Activated gamma-delta T cell (primary cell): ENCODE results near the gene STRIT1.
"Not testable (repeated sequence)": the region's sequence is repeated elsewhere in the genome, so short reads cannot be mapped to it uniquely, and the experiment has no call there.

Source experiments
- DNase-seq: peaks from one replicate; lab custom pipeline; 2025; lab: John Stamatoyannopoulos, UW

The STRIT1 gene

DNA sequence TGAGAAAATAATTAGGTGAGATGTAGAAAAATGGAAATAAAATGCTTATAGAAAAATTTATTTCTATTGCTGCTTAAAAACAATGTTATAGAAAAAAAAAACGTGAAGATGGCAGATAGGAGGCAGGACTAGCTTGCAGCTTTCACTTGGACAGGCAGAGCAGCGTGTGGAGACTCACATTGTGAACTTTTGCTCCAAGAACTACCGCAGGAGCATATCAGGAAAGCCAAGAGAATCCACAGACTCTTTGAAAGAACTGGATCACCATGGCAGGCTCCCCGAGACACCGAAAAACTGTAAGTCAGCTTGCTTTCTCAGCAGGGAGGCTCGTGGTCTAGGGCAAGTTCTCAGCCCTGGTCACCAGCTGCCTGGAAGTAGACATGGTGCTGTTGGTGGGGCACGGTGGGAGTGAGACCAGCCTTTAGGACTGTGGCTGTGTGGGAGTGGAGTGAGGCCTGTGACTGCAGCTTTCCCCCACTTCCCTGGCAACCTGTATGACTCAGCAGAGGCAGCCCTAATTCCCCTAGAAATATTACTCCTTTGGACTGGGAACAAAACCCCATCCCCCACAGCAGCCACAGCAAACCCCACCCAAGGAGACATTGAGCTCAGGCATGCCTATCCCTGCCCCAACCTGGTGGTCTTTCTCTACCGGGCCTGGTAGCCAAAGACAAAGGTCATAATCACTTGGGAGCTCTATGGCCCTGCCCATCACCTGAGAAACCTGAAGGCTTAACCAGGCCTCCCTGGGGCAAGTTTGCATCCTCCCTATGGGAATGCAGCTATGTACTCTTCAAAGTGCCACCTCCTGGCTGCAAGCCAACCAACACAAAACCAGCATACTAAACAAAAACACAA lies 22.8 kb downstream of the STRIT1 start:
- DNase-seq = no peak

DNA sequence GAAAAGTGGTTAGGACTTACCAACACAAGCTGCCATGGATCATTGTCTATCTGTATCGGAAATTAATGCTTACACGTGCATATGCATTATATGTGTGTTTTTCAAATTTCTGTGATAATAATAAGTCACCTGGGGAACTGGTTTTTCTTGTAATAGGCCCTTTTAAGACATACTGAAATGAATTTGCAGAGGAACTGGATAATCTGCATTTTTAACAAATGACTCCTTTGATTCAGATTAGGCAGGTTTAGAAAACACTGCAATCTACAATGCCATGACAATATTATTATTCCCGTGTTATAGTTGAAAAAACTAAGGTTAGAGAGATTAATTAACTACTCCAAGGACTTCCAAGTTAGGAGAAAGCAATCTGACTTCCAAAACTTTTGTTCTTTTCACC lies 23.4 kb downstream of the STRIT1 start:
- no peak for DNase-seq

DNA sequence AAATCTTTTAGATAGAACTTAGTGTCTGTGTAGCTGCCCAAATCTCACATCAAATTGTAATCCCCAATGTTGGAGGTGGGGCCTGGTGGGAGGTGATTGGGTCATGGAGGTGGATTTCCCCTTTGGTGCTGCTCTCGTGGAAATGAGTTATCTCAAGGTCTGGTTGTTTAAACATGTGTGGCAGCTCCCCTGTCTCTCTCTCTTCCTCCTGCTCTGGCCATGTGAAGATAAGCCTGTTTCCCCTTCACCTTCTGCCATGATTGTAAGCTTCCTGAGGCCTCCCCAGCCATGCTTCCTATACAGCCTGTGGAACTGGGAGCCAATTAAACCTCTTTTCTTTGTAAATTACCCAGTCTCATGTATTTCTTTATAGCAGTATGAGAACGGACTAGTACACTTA lies 30.6 kb downstream of the STRIT1 start:
- DNase-seq = not testable (repeated sequence)

DNA sequence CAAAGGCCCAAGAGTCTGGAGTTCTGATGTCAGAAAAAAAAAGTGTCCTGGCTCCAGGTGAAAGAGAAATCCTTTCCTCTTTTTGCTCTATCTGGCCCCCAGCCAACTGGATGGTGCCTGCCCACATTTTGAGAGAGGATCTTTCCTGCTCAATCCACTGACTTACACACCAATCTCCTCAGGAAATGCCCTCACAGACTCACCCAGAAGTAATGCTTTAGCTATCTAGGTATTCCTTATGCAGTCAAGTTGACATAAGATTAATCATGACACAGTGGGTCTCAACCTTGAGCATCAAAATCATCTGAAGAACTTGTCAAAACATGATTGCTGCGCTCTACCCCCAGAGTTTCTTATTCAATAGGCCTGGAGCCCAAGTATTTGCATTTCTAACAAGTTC lies 31.2 kb downstream of the STRIT1 start:
- no peak for DNase-seq

DNA sequence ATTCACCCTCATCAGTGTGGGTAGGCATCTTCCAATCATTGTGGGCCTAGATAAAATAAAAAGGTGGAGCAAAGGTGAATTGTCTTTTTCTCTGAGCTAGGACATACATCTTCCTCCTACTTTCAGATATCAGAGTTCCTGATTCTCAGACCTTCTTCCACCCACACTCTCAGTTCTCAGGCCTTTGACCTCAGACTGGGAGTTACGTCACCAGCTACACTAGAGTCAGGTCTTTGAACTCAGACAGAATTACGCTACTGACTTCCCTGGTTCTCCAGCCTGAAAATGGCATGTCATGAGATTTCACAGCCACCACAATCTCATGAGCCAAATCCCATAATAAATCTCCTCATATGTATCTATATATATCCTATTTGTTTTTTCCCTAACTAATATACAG lies 39.0 kb downstream of the STRIT1 start:
- no peak for DNase-seq

DNA sequence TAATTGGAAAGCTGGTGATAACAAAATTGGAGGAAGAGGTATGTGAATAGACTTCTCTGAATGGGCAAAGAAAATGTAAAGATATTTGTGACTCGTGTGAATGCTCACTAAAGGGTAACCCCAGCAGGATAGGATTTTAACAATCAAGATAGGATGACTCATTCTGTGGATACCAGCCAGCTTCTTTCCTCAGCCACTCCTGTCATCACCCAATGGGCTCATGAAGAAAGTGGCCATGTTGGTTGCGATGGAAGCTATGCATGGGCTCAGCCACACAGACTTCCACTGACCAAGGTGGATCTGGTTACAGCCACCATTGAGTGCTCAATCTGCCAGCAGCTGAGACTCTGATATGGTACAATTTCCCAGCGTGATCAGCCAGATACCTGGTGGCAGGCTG lies 40.9 kb downstream of the STRIT1 start:
- DNase-seq = no peak

DNA sequence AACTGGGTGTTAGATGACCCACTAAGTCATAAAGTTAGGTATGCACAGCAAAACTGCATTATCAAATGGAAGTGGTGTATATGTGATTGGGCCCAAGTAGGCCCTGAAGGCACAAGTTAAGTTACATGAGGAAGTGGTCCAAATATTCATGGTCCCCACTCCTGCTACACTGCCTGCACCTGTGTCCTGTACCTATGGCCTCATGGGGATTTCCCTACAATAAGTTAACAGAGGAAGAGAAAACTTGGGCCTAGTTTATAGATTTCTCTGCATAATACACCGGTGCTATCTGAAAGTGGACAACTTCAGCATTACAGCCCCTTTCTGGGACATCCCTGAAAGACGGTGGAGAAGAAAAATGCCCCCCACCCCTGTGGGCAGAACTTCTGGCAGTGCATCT lies 41.5 kb downstream of the STRIT1 start:
- DNase-seq = no peak

DNA sequence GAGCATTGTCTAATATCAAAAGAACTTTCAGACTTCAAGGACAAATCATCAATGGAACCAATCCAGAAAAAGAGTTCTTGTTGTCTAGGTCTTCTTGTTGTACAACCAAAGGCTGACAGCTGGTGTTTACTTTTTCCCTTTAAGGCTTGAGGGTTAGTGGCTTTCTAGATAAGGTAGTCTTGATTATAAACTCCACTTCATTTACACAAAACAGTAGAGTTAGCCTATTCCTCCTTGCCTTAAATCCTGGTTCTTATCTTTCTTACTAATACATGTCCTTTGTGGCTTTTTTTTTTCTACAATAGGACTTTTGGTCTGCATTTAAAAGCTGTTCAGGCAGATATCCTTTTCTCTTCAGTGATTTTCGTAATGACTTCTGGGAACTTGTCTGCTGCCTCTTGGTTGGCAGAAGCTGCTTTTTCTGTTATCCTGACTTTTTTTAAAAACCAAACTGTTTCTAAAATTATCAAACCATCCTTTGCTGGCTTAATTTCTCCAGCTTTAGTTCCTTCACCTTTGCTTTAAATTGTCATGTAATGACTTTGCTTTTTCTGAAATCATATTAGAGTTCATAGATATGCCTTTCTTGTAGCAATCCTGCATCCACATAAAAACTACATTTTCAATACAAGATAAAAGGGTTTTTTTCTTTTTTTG lies 44.8 kb downstream of the STRIT1 start:
- no peak for DNase-seq

DNA sequence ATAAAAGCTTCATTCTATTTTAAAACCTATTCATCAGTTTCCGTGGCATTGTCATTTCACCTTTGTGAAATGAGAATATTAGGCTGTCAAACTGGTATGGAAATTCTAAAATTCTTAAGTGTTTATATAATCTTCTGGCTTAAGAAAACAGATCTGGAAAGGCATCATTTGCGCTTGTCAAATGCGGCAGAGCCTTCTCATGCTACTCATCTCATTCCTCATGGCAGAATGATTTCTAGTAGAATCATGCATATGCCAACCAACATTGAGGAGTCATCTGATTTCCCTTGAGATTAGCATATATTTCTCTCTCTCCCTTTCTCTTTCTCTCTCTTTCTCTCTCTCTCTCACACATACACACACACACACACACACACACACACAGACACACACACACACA lies 48.8 kb downstream of the STRIT1 start:
- no peak for DNase-seq

DNA sequence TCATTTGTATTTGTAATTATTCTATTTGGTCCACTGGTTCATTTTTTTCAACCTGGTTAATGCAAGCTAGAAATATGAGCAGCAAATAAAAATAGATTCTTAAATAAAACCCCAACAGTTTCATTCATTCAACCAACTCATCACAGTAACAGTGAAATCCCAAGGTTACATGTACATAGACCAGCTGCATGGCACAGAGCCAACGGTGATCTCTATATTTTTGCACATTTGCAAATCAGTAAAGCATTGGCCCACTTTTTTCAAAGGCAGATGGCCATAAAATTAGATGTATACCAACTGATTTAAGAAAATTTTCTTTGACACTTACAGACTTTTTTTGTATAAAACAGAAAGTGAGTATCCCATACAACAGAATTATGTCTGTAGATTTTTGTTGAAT lies 49.3 kb downstream of the STRIT1 start:
- no peak for DNase-seq

DNA sequence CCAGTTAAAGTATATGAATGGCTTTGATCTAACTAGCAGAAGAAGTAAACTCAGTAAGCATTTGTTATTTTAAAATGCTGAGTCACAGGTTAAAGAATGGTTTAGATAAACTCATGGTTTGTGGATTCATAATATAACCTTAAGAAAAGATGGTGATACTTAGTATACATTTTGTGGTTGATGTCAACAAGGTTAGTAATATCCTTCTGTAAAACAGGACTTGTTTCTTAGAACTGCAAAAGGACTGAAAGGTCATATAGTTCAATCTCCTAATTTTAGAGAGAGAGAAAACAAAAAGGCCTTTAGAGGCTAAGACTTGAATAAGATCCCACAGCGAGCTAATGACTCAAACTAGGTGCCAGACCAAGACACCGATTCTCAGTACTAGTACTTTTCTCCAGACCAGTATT lies 50.0 kb downstream of the STRIT1 start:
- DNase-seq = no peak

DNA sequence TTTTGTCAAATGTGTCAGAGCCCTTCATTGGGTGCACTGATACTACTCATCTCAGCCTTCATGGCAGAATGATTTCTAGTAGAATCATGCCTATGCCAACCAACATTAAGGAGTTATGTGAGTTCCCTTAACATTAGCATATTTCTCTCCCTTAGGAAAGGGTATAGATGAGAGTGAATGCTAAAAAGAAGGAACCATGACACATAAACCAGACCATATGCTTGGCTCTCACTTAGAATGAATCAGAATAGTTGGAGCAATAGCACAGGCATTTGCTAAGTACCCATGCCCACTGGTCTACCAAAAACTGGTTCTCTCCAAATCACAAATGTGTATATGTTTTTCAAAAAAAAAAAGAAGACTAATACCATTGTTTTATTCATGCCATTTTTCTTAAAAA lies 51.1 kb downstream of the STRIT1 start:
- no peak for DNase-seq

DNA sequence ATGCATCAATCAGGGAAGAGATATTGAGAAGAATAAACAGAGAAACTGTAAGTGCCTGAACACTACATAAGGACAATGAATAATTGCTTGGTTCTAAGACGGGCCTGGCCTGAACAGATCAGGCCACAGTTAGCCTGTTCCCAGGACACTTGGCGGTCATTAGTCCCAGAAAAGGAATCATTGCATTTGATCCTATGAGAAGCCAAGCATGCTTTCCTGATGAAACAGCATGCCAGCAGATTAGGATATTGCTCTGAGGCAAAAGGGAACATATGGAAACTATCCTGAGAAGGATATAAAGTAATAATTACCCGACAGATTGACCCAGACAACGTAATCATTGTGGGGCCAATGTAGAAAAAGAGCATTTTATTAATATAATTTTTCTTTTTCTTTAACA lies 51.9 kb downstream of the STRIT1 start:
- DNase-seq = no peak
